ENCODE data around the gene ABAT. TPM values are rescaled to one million over a fixed set of nuclear protein-coding genes. Genes with fewer than 3 reads are reported as not detected.

Gene ABAT
- total RNA-seq, 4 donors from 2014 or later, result 9.0 to 16.9 (median 13.4) TPM

GRCh38 chr16:8656376-8656775, 18.0 kb upstream of the ABAT start:
- DNase-seq (ENCODE audit: extremely low spot score), result no peak
- Histone ChIP-seq H3K4me1 (no peaks in the 10 kb centered on the region), H3K27ac (replicated peaks in 1 of 4) (no peak overlapping the region), H3K27me3 (no peaks in the 10 kb centered on the region), H3K36me3 (no peaks in the 10 kb centered on the region), H3K9me3 (no peaks in the 10 kb centered on the region), H3K4me3 (no peak overlapping the region)
- no peak for TF ChIP-seq CTCF (IDR thresholded peaks at IDR 0.05)
- TF ChIP-seq POLR2AphosphoS5 (IDR thresholded peaks at IDR 0.05), result no peak
- no peak for TF ChIP-seq POLR2A (IDR thresholded peaks at IDR 0.05; ENCODE audit: low read depth)
- WGBS, result 55% methylated on average over 3 of the region's 3 CpGs
- intact Hi-C loops (cut with DNase I), result loop anchor here (5.0 kb wide), 1 partner anchor 84 kb away; no protein-coding TSS in a partner anchor

- 45% methylated on average over 7 of the region's 13 CpGs for WGBS
- Histone ChIP-seq H3K27ac (replicated peaks in 1 of 4) (no peak overlapping the region), H3K27me3 (no peaks in the 10 kb centered on the region), H3K9me3 (no peaks in the 10 kb centered on the region), H3K4me3 (no peak overlapping the region), H3K36me3 (peaks cover 15 to 22% (median 18%) of the 10 kb centered on the region in 4 donors), H3K4me1 (no peaks in the 10 kb centered on the region)
- no peak for DNase-seq (ENCODE audit: extremely low spot score)
- intact Hi-C loops (cut with DNase I), result loop anchor here (2.0 kb wide), 1 partner anchor 220 kb away; no protein-coding TSS in a partner anchor
- no peak for TF ChIP-seq POLR2A (IDR thresholded peaks at IDR 0.05; ENCODE audit: low read depth)
- peak; percentile 44 to 71 (median 66) for TF ChIP-seq CTCF (IDR thresholded peaks at IDR 0.05)
- TF ChIP-seq EP300 (IDR thresholded peaks at IDR 0.05), result no peak
- no peak for TF ChIP-seq POLR2AphosphoS5 (IDR thresholded peaks at IDR 0.05)
Measured at GRCh38 chr16:8660841-8661301, 13.5 kb upstream of the ABAT start.

GRCh38 chr16:8661703-8662102, 12.7 kb upstream of the ABAT start:
- intact Hi-C loops (cut with DNase I), result loop anchor here (2.0 kb wide), 1 partner anchor 219 kb away; no protein-coding TSS in a partner anchor
- no peaks in the 10 kb centered on the region for H3K27me3 ChIP-seq
- DNase-seq (ENCODE audit: extremely low spot score), result no peak
- H3K27ac ChIP-seq (replicated peaks in 1 of 4), result no peak overlapping the region
- no peaks in the 10 kb centered on the region for H3K4me1 ChIP-seq
- H3K36me3 ChIP-seq, result peaks cover 15 to 29% (median 23%) of the 10 kb centered on the region in 4 donors
- no peak overlapping the region for H3K4me3 ChIP-seq
- H3K9me3 ChIP-seq, result no peaks in the 10 kb centered on the region
- no peak for TF ChIP-seq POLR2AphosphoS5 (IDR thresholded peaks at IDR 0.05)
- TF ChIP-seq CTCF (IDR thresholded peaks at IDR 0.05), result no peak
- TF ChIP-seq POLR2A (IDR thresholded peaks at IDR 0.05; ENCODE audit: low read depth), result no peak
- no peak for TF ChIP-seq EP300 (IDR thresholded peaks at IDR 0.05)
- WGBS, result 73% methylated on average over 5 of the region's 5 CpGs

- WGBS, result 82% methylated on average over 9 of the region's 9 CpGs
- Histone ChIP-seq H3K4me3 (no peak overlapping the region), H3K9me3 (no peaks in the 10 kb centered on the region), H3K4me1 (no peaks in the 10 kb centered on the region), H3K36me3 (peaks cover 15 to 40% (median 27%) of the 10 kb centered on the region in 4 donors), H3K27ac (replicated peaks in 1 of 4) (no peak overlapping the region), H3K27me3 (no peaks in the 10 kb centered on the region)
- DNase-seq (ENCODE audit: extremely low spot score), result no peak
- intact Hi-C loops (cut with DNase I), result no loop called here
- TF ChIP-seq CTCF (IDR thresholded peaks at IDR 0.05) (no peak), POLR2A (IDR thresholded peaks at IDR 0.05; ENCODE audit: low read depth) (no peak)
Measured at GRCh38 chr16:8663192-8664089, 11.0 kb upstream of the ABAT start.

Measured in esophagus muscularis mucosa (tissue), 4 donors.